Mucosa of rectum (tissue), 2 donors: ENCODE data around the gene UNC45A.
"Not testable (repeated sequence)": the region's sequence is repeated elsewhere in the genome, so short reads cannot be mapped to it uniquely, and the experiment has no call there.

Source experiments
- H3K27ac ChIP-seq, 2 donors: one replicate each; pipeline ENCODE4 v1.7.0; 2013; ENCODE audit warnings: inconsistent platforms in 2 of 2, low read depth in 2 of 2, low read length in 2 of 2
- H3K27me3 ChIP-seq, 2 donors: one replicate each; pipeline ENCODE4 v1.7.0; 2013; ENCODE audit warnings: low read length in 2 of 2; ENCODE audit not compliant: control insufficient read depth in 2 of 2, insufficient read depth in 2 of 2
- H3K36me3 ChIP-seq, 2 donors: one replicate each; pipeline ENCODE4 v1.7.0; 2013; ENCODE audit warnings: low read length in 2 of 2; ENCODE audit not compliant: control insufficient read depth in 2 of 2, insufficient read depth in 2 of 2
- H3K4me1 ChIP-seq, 2 donors: one replicate each; pipeline ENCODE4 v1.7.0; 2013; ENCODE audit warnings: low read length in 2 of 2, mild to moderate bottlenecking in 1 of 2; ENCODE audit not compliant: control insufficient read depth in 2 of 2, insufficient read depth in 2 of 2
- H3K4me3 ChIP-seq, 2 donors: one replicate each; pipeline ENCODE4 v1.7.0; 2013; ENCODE audit warnings: low read length in 2 of 2
- H3K9ac ChIP-seq, 2 donors: one replicate each; pipeline ENCODE4 v1.7.0; 2013; ENCODE audit warnings: low read length in 2 of 2, low read depth in 1 of 2, mild to moderate bottlenecking in 1 of 2
- H3K9me3 ChIP-seq, 2 donors: one replicate each; pipeline ENCODE4 v1.7.0; 2013; ENCODE audit warnings: low read length in 2 of 2; ENCODE audit not compliant: control insufficient read depth in 2 of 2
- donor health status: healthy.
- donor health status: Normal muscosa, but diverticular disease.

Gene UNC45A

GRCh38 chr15:90903733-90904536, 31.1 kb upstream of the UNC45A start:
- Histone ChIP-seq H3K9ac (peak overlapping the region; percentile 80 to 88), H3K27ac (peak overlapping the region; percentile 88 to 93), H3K27me3 (no peaks in the 10 kb centered on the region), H3K36me3 (peaks cover 33% of the 10 kb centered on the region in 2 donors), H3K9me3 (no peaks in the 10 kb centered on the region), H3K4me1 (peaks cover 12 to 18% of the 10 kb centered on the region in 2 donors), H3K4me3 (peak overlapping the region; percentile 74 to 81)

- Histone ChIP-seq H3K4me1 (peaks cover 12 to 18% of the 10 kb centered on the region in 2 donors), H3K27ac (no peak overlapping the region), H3K36me3 (peaks cover 37% of the 10 kb centered on the region in 2 donors), H3K9ac (no peak overlapping the region), H3K27me3 (no peaks in the 10 kb centered on the region), H3K9me3 (no peaks in the 10 kb centered on the region), H3K4me3 (no peak overlapping the region)
These were observed 30.3 kb upstream of the UNC45A start for GRCh38 chr15:90904746-90905145.

- Histone ChIP-seq H3K9me3 (no peaks in the 10 kb centered on the region), H3K36me3 (peaks cover 42 to 44% of the 10 kb centered on the region in 2 donors), H3K9ac (no peak overlapping the region), H3K27me3 (no peaks in the 10 kb centered on the region), H3K4me1 (peaks cover 12 to 18% of the 10 kb centered on the region in 2 donors), H3K27ac (no peak overlapping the region), H3K4me3 (no peak overlapping the region)
These were observed 29.5 kb upstream of the UNC45A start for GRCh38 chr15:90905306-90906180.

- H3K36me3 ChIP-seq = peaks cover 49 to 52% of the 10 kb centered on the region in 2 donors
These were observed 28.8 kb upstream of the UNC45A start for GRCh38 chr15:90906181-90906849.

GRCh38 chr15:90907051-90907660, 27.9 kb upstream of the UNC45A start:
- H3K9me3 ChIP-seq = no peaks in the 10 kb centered on the region
- no peaks in the 10 kb centered on the region for H3K27me3 ChIP-seq
- H3K4me1 ChIP-seq = peaks cover 6 to 12% of the 10 kb centered on the region in 2 donors
- H3K36me3 ChIP-seq = peaks cover 58 to 60% of the 10 kb centered on the region in 2 donors
- H3K9ac ChIP-seq = no peak overlapping the region
- no peak overlapping the region for H3K4me3 ChIP-seq
- no peak overlapping the region for H3K27ac ChIP-seq

More at GRCh38 chr15:90906181-90906849, 28.8 kb upstream of the UNC45A start:
- Histone ChIP-seq H3K27me3 (no peaks in the 10 kb centered on the region), H3K27ac (no peak overlapping the region), H3K4me1 (peaks cover 12 to 18% of the 10 kb centered on the region in 2 donors), H3K9me3 (no peaks in the 10 kb centered on the region), H3K9ac (no peak overlapping the region), H3K4me3 (no peak overlapping the region)

GRCh38 chr15:90907838-90908507, 27.1 kb upstream of the UNC45A start:
- no peaks in the 10 kb centered on the region for H3K27me3 ChIP-seq
- H3K9ac ChIP-seq = no peak overlapping the region
- no peak overlapping the region for H3K27ac ChIP-seq
- H3K9me3 ChIP-seq = no peaks in the 10 kb centered on the region
- H3K4me3 ChIP-seq = no peak overlapping the region
- H3K36me3 ChIP-seq = peaks cover 66 to 68% of the 10 kb centered on the region in 2 donors
- H3K4me1 ChIP-seq = peaks cover 6 to 11% of the 10 kb centered on the region in 2 donors

GRCh38 chr15:90909449-90909848, 25.6 kb upstream of the UNC45A start:
- not testable (repeated sequence) for H3K9ac ChIP-seq, H3K27ac ChIP-seq, H3K27me3 ChIP-seq, H3K4me1 ChIP-seq, H3K4me3 ChIP-seq, H3K9me3 ChIP-seq
- H3K36me3 ChIP-seq = peaks cover 78 to 82% of the 10 kb centered on the region in 2 donors

GRCh38 chr15:90909976-90910375, 25.1 kb upstream of the UNC45A start:
- H3K9me3 ChIP-seq = no peaks in the 10 kb centered on the region
- H3K27me3 ChIP-seq = no peaks in the 10 kb centered on the region
- H3K9ac ChIP-seq = no peak overlapping the region
- H3K4me1 ChIP-seq = no peaks in the 10 kb centered on the region
- H3K36me3 ChIP-seq = peaks cover 78 to 84% of the 10 kb centered on the region in 2 donors
- no peak overlapping the region for H3K4me3 ChIP-seq
- no peak overlapping the region for H3K27ac ChIP-seq
